ENCODE data around the gene FHOD3. TPM values are rescaled to one million over a fixed set of nuclear protein-coding genes. Genes with fewer than 3 reads are reported as not detected.

Gene FHOD3
- total RNA-seq, 1 experiment from 2014 or later: 22.7 TPM

GRCh38 chr18:36634573-36635216 lies 337.2 kb downstream of the FHOD3 start:
- POLR2A ChIA-PET: no interaction called here
- no peak for ATAC-seq
- H3K9me3 ChIP-seq (ENCODE audit: control insufficient read depth, insufficient read depth, low read depth, low read length): no peaks in the 10 kb centered on the region
- BruUV-seq (replicated peaks): no TSS peak
- no peaks in the 10 kb centered on the region for H3K4me1 ChIP-seq (ENCODE audit: control insufficient read depth, insufficient read depth, low read length)
- intact Hi-C loops (cut with micrococcal nuclease; ENCODE audit: unreplicated experiment) (no loop called here), in situ Hi-C loops (cut with HindIII; ENCODE audit: low pct_unique_long_range_greater_than_20kb, low sequenced_read_pairs) (no loop called here)
- H3K4me3 ChIP-seq (ENCODE audit: low read depth in 2 of 2, low read length in 2 of 2): no peak overlapping the region
- no peaks in the 10 kb centered on the region for H3K27me3 ChIP-seq (ENCODE audit: control insufficient read depth, insufficient read depth, low read length)
- H3K36me3 ChIP-seq (ENCODE audit: control insufficient read depth, insufficient read depth, low read length): no peaks in the 10 kb centered on the region; the same call in 1 of the 2 replicates
- CTCF ChIA-PET: no interaction called here
- no peak overlapping the region for H3K27ac ChIP-seq (ENCODE audit: low read length)
- no peak for TF ChIP-seq SIN3A (IDR thresholded peaks at IDR 0.05; ENCODE audit: borderline replicate concordance, insufficient read depth, low read depth, low read length)
- TF ChIP-seq CTCF (IDR thresholded peaks at IDR 0.05): no peak
- no peak for TF ChIP-seq REST (IDR thresholded peaks at IDR 0.05; ENCODE audit: insufficient read depth in 1 of 2, low read depth in 2 of 2, low read length in 1 of 2)
- TF ChIP-seq POLR2AphosphoS5 (IDR thresholded peaks at IDR 0.05; ENCODE audit: low read depth, low read length): no peak
- TF ChIP-seq TCF7L2 (IDR thresholded peaks at IDR 0.05; ENCODE audit: low read depth, low read length): no peak
- DNase-seq (ENCODE audit: low read depth, low spot score): no peak

- CTCF ChIA-PET: no interaction called here
- H3K36me3 ChIP-seq (ENCODE audit: control insufficient read depth, insufficient read depth, low read length): no peaks in the 10 kb centered on the region
- BruUV-seq (replicated peaks): no TSS peak
- in situ Hi-C loops (cut with HindIII; ENCODE audit: low pct_unique_long_range_greater_than_20kb, low sequenced_read_pairs): no loop called here
- no peaks in the 10 kb centered on the region for H3K9me3 ChIP-seq (ENCODE audit: control insufficient read depth, insufficient read depth, low read depth, low read length)
- intact Hi-C loops (cut with micrococcal nuclease; ENCODE audit: unreplicated experiment): no loop called here
- H3K4me1 ChIP-seq (ENCODE audit: control insufficient read depth, insufficient read depth, low read length): no peaks in the 10 kb centered on the region
- ATAC-seq (no peak), DNase-seq (ENCODE audit: low read depth, low spot score) (no peak)
- no peaks in the 10 kb centered on the region for H3K27me3 ChIP-seq (ENCODE audit: control insufficient read depth, insufficient read depth, low read length)
- H3K27ac ChIP-seq (ENCODE audit: low read length): no peak overlapping the region
- POLR2A ChIA-PET: no interaction called here
- H3K4me3 ChIP-seq (ENCODE audit: low read depth in 2 of 2, low read length in 2 of 2): no peak overlapping the region
- TF ChIP-seq REST (IDR thresholded peaks at IDR 0.05; ENCODE audit: insufficient read depth in 1 of 2, low read depth in 2 of 2, low read length in 1 of 2) (no peak), SIN3A (IDR thresholded peaks at IDR 0.05; ENCODE audit: borderline replicate concordance, insufficient read depth, low read depth, low read length) (no peak), POLR2AphosphoS5 (IDR thresholded peaks at IDR 0.05; ENCODE audit: low read depth, low read length) (no peak), TCF7L2 (IDR thresholded peaks at IDR 0.05; ENCODE audit: low read depth, low read length) (no peak), CTCF (IDR thresholded peaks at IDR 0.05) (no peak)
Measured at GRCh38 chr18:36635414-36636096, 338.0 kb downstream of the FHOD3 start.

All from Panc1 (cell line).